Measurements from ENCODE around the gene RBKS. TPM values are rescaled to one million over a fixed set of nuclear protein-coding genes. Genes with fewer than 3 reads are reported as not detected.
A peak's percentile ranks its signal among the peaks of the same experiment; 100 is the strongest.

The RBKS gene
- total RNA-seq, 1 donor from 2014 or later: 1.6 TPM

DNA sequence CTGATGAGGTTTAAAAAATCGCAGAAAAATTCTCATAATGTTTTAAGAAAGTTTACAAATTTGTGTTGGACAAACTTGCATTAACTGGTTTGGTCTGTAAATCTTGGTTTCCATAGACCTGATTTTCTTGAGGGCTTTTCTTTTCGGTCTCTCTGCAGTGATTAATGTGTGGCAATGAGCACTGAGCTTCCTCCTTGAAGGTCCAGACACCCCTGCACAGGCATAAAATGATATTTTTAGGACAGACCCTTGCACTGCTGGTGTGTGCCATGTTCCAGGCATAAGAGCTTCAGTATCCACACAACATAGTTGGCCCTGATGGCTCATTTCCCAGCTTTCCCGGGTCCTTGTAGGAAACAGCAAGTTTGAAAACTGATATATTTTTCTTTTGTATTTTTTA lies 85.0 kb downstream of the RBKS start:
- Histone ChIP-seq H3K4me1 (ENCODE audit: insufficient read depth, low read length) (peaks cover 24% of the 10 kb centered on the region), H3K27ac (ENCODE audit: low read depth, low read length) (no peak overlapping the region), H3K9me3 (ENCODE audit: insufficient read depth, low read depth, low read length) (no peaks in the 10 kb centered on the region), H2AFZ (ENCODE audit: low read depth, low read length) (no peak overlapping the region), H3K9ac (ENCODE audit: low read length) (no peak overlapping the region), H3K79me2 (ENCODE audit: insufficient read depth, low read length) (no peaks in the 10 kb centered on the region), H3K27me3 (ENCODE audit: insufficient read depth, low read length) (no peaks in the 10 kb centered on the region), H4K20me1 (ENCODE audit: insufficient read depth, low read length) (no peaks in the 10 kb centered on the region), H3K4me2 (ENCODE audit: low read length) (no peak overlapping the region), H3K36me3 (ENCODE audit: insufficient read depth, low read length) (no peaks in the 10 kb centered on the region), H3K4me3 (ENCODE audit: insufficient read depth, low read depth, low read length) (no peak overlapping the region)
- no peak for FAIRE-seq
- Mint-ChIP-seq H3K9me3 (ENCODE audit: unreplicated experiment) (no peaks in the 10 kb centered on the region), H3K27ac (ENCODE audit: unreplicated experiment) (no peak overlapping the region), H3K4me1 (ENCODE audit: low read depth, unreplicated experiment) (peaks cover 33% of the 10 kb centered on the region), H3K27me3 (ENCODE audit: low read depth, unreplicated experiment) (no peaks in the 10 kb centered on the region), H3K4me3 (ENCODE audit: unreplicated experiment) (no peak overlapping the region), H3K36me3 (ENCODE audit: low read depth, unreplicated experiment) (no peaks in the 10 kb centered on the region)
- no peak for DNase-seq (ENCODE audit: low read depth)
- no peak for TF ChIP-seq EZH2 (IDR thresholded peaks at IDR 0.05; ENCODE audit: insufficient read depth, low read length)
- TF ChIP-seq, protein P1, sequence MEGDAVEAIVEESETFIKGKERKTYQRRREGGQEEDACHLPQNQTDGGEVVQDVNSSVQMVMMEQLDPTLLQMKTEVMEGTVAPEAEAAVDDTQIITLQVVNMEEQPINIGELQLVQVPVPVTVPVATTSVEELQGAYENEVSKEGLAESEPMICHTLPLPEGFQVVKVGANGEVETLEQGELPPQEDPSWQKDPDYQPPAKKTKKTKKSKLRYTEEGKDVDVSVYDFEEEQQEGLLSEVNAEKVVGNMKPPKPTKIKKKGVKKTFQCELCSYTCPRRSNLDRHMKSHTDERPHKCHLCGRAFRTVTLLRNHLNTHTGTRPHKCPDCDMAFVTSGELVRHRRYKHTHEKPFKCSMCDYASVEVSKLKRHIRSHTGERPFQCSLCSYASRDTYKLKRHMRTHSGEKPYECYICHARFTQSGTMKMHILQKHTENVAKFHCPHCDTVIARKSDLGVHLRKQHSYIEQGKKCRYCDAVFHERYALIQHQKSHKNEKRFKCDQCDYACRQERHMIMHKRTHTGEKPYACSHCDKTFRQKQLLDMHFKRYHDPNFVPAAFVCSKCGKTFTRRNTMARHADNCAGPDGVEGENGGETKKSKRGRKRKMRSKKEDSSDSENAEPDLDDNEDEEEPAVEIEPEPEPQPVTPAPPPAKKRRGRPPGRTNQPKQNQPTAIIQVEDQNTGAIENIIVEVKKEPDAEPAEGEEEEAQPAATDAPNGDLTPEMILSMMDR (IDR thresholded peaks at IDR 0.05; ENCODE audit: insufficient read depth, low read depth, low read length): no peak

DNA sequence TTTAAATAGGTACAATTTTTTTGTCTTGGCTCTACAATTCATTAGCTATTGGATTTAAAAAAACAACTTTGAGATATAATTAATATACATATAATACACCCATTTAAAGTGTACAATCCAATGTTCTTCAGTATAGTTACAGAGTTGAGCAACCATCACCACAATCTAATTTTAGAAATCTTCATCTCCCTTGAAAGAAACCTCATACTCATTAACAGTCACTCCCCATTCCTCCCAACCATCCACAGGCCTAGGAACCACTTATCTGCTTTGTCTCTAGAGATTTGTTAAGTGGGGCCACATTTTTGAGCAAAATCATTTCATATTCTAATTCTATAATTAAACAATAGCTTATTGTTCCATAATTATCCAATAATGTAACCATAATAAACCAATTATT lies 86.0 kb downstream of the RBKS start:
- Mint-ChIP-seq H3K27ac (ENCODE audit: unreplicated experiment) (no peak overlapping the region), H3K9me3 (ENCODE audit: unreplicated experiment) (no peaks in the 10 kb centered on the region), H3K36me3 (ENCODE audit: low read depth, unreplicated experiment) (no peaks in the 10 kb centered on the region), H3K27me3 (ENCODE audit: low read depth, unreplicated experiment) (no peaks in the 10 kb centered on the region), H3K4me1 (ENCODE audit: low read depth, unreplicated experiment) (peaks cover 36% of the 10 kb centered on the region), H3K4me3 (ENCODE audit: unreplicated experiment) (no peak overlapping the region)
- Histone ChIP-seq H4K20me1 (ENCODE audit: insufficient read depth, low read length) (no peaks in the 10 kb centered on the region), H3K36me3 (ENCODE audit: insufficient read depth, low read length) (no peaks in the 10 kb centered on the region), H3K79me2 (ENCODE audit: insufficient read depth, low read length) (no peaks in the 10 kb centered on the region), H3K27ac (ENCODE audit: low read depth, low read length) (no peak overlapping the region), H3K4me2 (ENCODE audit: low read length) (no peak overlapping the region), H3K4me1 (ENCODE audit: insufficient read depth, low read length) (peaks cover 22% of the 10 kb centered on the region), H3K4me3 (ENCODE audit: insufficient read depth, low read depth, low read length) (no peak overlapping the region), H3K9ac (ENCODE audit: low read length) (no peak overlapping the region), H3K27me3 (ENCODE audit: insufficient read depth, low read length) (no peaks in the 10 kb centered on the region), H2AFZ (ENCODE audit: low read depth, low read length) (no peak overlapping the region), H3K9me3 (ENCODE audit: insufficient read depth, low read depth, low read length) (no peaks in the 10 kb centered on the region)
- TF ChIP-seq EZH2 (IDR thresholded peaks at IDR 0.05; ENCODE audit: insufficient read depth, low read length): no peak
- TF ChIP-seq, protein P1 (IDR thresholded peaks at IDR 0.05; ENCODE audit: insufficient read depth, low read depth, low read length): no peak
- FAIRE-seq (no peak), DNase-seq (ENCODE audit: low read depth) (peak; percentile 66)

DNA sequence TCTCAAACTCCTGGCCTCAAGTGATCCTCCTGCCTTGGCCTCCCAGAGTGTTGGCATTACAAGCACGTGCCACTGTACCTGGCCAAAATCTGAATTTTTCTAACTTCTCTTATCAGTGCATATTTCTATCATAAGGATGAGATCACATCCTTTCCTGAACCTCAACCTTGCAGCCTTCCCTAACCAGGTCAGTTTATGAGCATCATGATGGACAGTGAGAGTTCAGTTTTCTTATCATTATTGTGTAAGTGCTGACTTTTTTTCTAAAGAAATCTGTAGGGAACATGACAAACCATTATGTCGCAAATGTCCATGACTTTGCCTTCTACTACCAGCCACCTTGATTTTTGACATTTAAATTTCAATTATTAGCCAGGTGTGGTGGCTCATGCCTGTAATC lies 87.1 kb downstream of the RBKS start:
- Histone ChIP-seq H3K4me3 (ENCODE audit: insufficient read depth, low read depth, low read length) (no peak overlapping the region), H3K4me1 (ENCODE audit: insufficient read depth, low read length) (peaks cover 27% of the 10 kb centered on the region), H3K9ac (ENCODE audit: low read length) (no peak overlapping the region), H3K9me3 (ENCODE audit: insufficient read depth, low read depth, low read length) (no peaks in the 10 kb centered on the region), H2AFZ (ENCODE audit: low read depth, low read length) (no peak overlapping the region), H3K27ac (ENCODE audit: low read depth, low read length) (no peak overlapping the region), H4K20me1 (ENCODE audit: insufficient read depth, low read length) (no peaks in the 10 kb centered on the region), H3K4me2 (ENCODE audit: low read length) (no peak overlapping the region), H3K79me2 (ENCODE audit: insufficient read depth, low read length) (no peaks in the 10 kb centered on the region), H3K27me3 (ENCODE audit: insufficient read depth, low read length) (no peaks in the 10 kb centered on the region), H3K36me3 (ENCODE audit: insufficient read depth, low read length) (no peaks in the 10 kb centered on the region)
- H3K27ac Mint-ChIP-seq (ENCODE audit: unreplicated experiment): no peak overlapping the region
- H3K36me3 Mint-ChIP-seq (ENCODE audit: low read depth, unreplicated experiment): no peaks in the 10 kb centered on the region
- no peak overlapping the region for H3K4me3 Mint-ChIP-seq (ENCODE audit: unreplicated experiment)
- TF ChIP-seq EZH2 (IDR thresholded peaks at IDR 0.05; ENCODE audit: insufficient read depth, low read length): no peak
- TF ChIP-seq, protein P1 (IDR thresholded peaks at IDR 0.05; ENCODE audit: insufficient read depth, low read depth, low read length): no peak
- FAIRE-seq (no peak), DNase-seq (ENCODE audit: low read depth) (no peak)
- no peaks in the 10 kb centered on the region for H3K9me3 Mint-ChIP-seq (ENCODE audit: unreplicated experiment)
- H3K27me3 Mint-ChIP-seq (ENCODE audit: low read depth, unreplicated experiment): no peaks in the 10 kb centered on the region
- peaks cover 47% of the 10 kb centered on the region for H3K4me1 Mint-ChIP-seq (ENCODE audit: low read depth, unreplicated experiment)

Measured in astrocyte (in vitro differentiated cells and primary cell).